Measurements from ENCODE around the gene RNF14. TPM values are rescaled to one million over a fixed set of nuclear protein-coding genes. Genes with fewer than 3 reads are reported as not detected.

RNF14 gene
- total and polyA plus RNA-seq, 2 donors (not counting 3 experiments of a cell fraction or from before 2014, with no cell fraction given) = 23.5 to 55.9 TPM

DNA sequence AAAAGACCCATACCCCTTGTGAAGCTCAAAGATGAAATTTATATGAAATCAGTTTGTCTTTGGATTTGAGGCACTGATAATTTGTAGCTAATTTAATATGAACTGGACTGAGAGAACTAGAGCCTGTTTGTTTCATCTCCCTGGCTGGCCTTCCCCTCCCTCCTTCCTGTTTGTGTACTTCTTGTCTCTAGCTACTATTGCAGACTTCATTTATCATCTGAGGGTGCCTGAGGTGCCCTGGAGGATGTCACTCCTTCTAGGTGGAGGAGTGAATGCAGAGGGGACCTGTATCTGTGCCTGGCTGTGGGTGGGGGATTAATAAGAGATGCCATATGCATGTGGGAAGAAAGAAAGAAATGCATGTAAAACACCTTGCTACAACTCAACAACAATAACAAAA is 66.1 kb downstream of the RNF14 start:
- ChIA-PET CTCF (interaction anchor here (1.1 to 1.3 kb wide), 3 partner anchors 10 to 23 kb away, joined by 3 to 5 read pairs (median 3); partner anchors contain the start of gene GNPDA1), POLR2A (no interaction called here)
- Histone ChIP-seq H2AFZ (ENCODE audit: low read depth, low read length) (no peak overlapping the region), H3K27me3 (ENCODE audit: control insufficient read depth in 2 of 2, insufficient read depth in 2 of 2, low read length in 2 of 2) (peaks cover 11 to 13% of the 10 kb centered on the region in 2 experiments), H3K27ac (ENCODE audit: insufficient read depth, low read depth, low read length) (no peak overlapping the region), H3K36me3 (ENCODE audit: control insufficient read depth in 2 of 2, extremely low read depth in 1 of 2, insufficient read depth in 2 of 2, low read length in 2 of 2) (no peaks in the 10 kb centered on the region), H3K9me3 (replicated peaks; ENCODE audit: control insufficient read depth, insufficient read depth, low read length) (no peaks in the 10 kb centered on the region), H3K79me2 (ENCODE audit: control insufficient read depth, insufficient read depth, low read length) (no peaks in the 10 kb centered on the region), H4K20me1 (replicated peaks; ENCODE audit: control insufficient read depth, extremely low read depth, insufficient read depth, low read length) (no peaks in the 10 kb centered on the region), H3K4me3 (replicated peaks in 1 of 3; ENCODE audit: insufficient read depth in 1 of 3, low read depth in 1 of 3, low read length in 3 of 3) (no peak overlapping the region), H3K4me2 (ENCODE audit: insufficient read depth, low read length) (no peak overlapping the region), H3K4me1 (ENCODE audit: control insufficient read depth, extremely low read depth, insufficient read depth, low read length) (no peaks in the 10 kb centered on the region), H3K9ac (replicated peaks; ENCODE audit: extremely low read depth, insufficient read depth, low read length) (no peak overlapping the region), H3K9me1 (replicated peaks; ENCODE audit: control insufficient read depth, extremely low read depth, insufficient read depth, low read length) (no peaks in the 10 kb centered on the region)
- DNase-seq (ENCODE audit: low read depth, low spot score) (no peak), FAIRE-seq (no peak)
- TF ChIP-seq MYC (IDR thresholded peaks at IDR 0.05; ENCODE audit: low read depth, low read length) (no peak), POLR2AphosphoS5 (IDR thresholded peaks at IDR 0.05; ENCODE audit: insufficient read depth, low read depth, low read length) (no peak), FOS (IDR thresholded peaks at IDR 0.05; ENCODE audit: borderline replicate concordance, insufficient read depth, low read length) (no peak), EZH2 (IDR thresholded peaks at IDR 0.05; ENCODE audit: borderline replicate concordance, low read depth, low read length, severe bottlenecking) (no peak), POLR2A (IDR thresholded peaks at IDR 0.05; ENCODE audit: low read depth, low read length) (no peak), JUN (IDR thresholded peaks at IDR 0.05; ENCODE audit: borderline replicate concordance, insufficient read depth, insufficient read length, low read depth) (no peak), GATA2 (IDR thresholded peaks at IDR 0.05; ENCODE audit: insufficient read depth, insufficient read length, low read depth, low read length) (no peak)
- TF ChIP-seq, protein P1, sequence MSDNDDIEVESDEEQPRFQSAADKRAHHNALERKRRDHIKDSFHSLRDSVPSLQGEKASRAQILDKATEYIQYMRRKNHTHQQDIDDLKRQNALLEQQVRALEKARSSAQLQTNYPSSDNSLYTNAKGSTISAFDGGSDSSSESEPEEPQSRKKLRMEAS (IDR thresholded peaks at IDR 0.05; ENCODE audit: insufficient read depth, insufficient read length) = no peak
- TF ChIP-seq, protein P2, sequence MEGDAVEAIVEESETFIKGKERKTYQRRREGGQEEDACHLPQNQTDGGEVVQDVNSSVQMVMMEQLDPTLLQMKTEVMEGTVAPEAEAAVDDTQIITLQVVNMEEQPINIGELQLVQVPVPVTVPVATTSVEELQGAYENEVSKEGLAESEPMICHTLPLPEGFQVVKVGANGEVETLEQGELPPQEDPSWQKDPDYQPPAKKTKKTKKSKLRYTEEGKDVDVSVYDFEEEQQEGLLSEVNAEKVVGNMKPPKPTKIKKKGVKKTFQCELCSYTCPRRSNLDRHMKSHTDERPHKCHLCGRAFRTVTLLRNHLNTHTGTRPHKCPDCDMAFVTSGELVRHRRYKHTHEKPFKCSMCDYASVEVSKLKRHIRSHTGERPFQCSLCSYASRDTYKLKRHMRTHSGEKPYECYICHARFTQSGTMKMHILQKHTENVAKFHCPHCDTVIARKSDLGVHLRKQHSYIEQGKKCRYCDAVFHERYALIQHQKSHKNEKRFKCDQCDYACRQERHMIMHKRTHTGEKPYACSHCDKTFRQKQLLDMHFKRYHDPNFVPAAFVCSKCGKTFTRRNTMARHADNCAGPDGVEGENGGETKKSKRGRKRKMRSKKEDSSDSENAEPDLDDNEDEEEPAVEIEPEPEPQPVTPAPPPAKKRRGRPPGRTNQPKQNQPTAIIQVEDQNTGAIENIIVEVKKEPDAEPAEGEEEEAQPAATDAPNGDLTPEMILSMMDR (IDR thresholded peaks at IDR 0.05; ENCODE audit: extremely low read depth in 1 of 2, insufficient read depth in 1 of 2, low read depth in 1 of 2, low read length in 2 of 2) = no peak
- no TSS peak for BruUV-seq (replicated peaks)
- dilution Hi-C loops (cut with MboI; ENCODE audit: extremely low pct_ligation_motif_present, low sequenced_read_pairs) = no loop called here
- intact Hi-C loops (cut with micrococcal nuclease) = no loop called here

All from endothelial cell of umbilical vein (primary cell).